ENCODE data around the gene OXGR1.

OXGR1 gene

DNA sequence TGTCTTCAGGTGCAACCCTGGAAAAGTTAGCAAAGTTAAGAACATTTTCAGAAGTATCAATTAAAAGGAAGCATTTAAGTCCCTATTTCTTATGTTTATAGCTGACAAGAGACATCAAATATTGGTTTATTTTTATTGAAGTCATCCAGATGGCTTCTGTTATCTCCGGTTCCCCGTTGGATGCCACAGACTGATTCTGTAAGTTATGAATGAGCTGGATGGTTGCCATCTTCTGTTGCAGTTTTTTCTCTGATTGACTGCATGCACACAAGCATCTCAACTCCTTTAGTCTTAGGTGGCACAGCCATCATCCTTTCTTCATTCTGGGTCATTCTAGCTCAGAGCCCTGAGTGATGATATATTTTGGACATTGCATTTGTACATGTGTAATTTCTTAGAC is 10.6 kb upstream of the OXGR1 start:
- H3K4me3 ChIP-seq (ENCODE audit: low read depth, low read length, poor library complexity, severe bottlenecking) = no peak overlapping the region
- H3K27me3 ChIP-seq (ENCODE audit: insufficient read depth, low read length) = no peaks in the 10 kb centered on the region
- no peaks in the 10 kb centered on the region for H3K9me2 ChIP-seq (ENCODE audit: low read depth, low read length)
- TF ChIP-seq EZH2 (IDR thresholded peaks at IDR 0.05; ENCODE audit: borderline replicate concordance, low read length) = no peak
- TF ChIP-seq, protein P1, sequence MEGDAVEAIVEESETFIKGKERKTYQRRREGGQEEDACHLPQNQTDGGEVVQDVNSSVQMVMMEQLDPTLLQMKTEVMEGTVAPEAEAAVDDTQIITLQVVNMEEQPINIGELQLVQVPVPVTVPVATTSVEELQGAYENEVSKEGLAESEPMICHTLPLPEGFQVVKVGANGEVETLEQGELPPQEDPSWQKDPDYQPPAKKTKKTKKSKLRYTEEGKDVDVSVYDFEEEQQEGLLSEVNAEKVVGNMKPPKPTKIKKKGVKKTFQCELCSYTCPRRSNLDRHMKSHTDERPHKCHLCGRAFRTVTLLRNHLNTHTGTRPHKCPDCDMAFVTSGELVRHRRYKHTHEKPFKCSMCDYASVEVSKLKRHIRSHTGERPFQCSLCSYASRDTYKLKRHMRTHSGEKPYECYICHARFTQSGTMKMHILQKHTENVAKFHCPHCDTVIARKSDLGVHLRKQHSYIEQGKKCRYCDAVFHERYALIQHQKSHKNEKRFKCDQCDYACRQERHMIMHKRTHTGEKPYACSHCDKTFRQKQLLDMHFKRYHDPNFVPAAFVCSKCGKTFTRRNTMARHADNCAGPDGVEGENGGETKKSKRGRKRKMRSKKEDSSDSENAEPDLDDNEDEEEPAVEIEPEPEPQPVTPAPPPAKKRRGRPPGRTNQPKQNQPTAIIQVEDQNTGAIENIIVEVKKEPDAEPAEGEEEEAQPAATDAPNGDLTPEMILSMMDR (IDR thresholded peaks at IDR 0.05; ENCODE audit: low read length) = no peak
- no peak overlapping the region for H2AFZ ChIP-seq (ENCODE audit: low read length)
- H4K20me1 ChIP-seq (ENCODE audit: insufficient read depth, low read length) = no peaks in the 10 kb centered on the region
- H3K27ac ChIP-seq (ENCODE audit: low read depth, low read length, poor library complexity, severe bottlenecking) = no peak overlapping the region
- H3F3A ChIP-seq (ENCODE audit: insufficient read depth, low read length) = no peaks in the 10 kb centered on the region
- no peaks in the 10 kb centered on the region for H3K4me1 ChIP-seq (ENCODE audit: insufficient read depth, low read length, severe bottlenecking)
- H3K9ac ChIP-seq (ENCODE audit: low read length) = no peak overlapping the region
- H3K79me2 ChIP-seq (ENCODE audit: insufficient read depth, low read length) = no peaks in the 10 kb centered on the region
- H3K9me3 ChIP-seq (ENCODE audit: low read length) = no peaks in the 10 kb centered on the region
- H3K4me2 ChIP-seq (ENCODE audit: low read length) = no peak overlapping the region
- no peaks in the 10 kb centered on the region for H3K36me3 ChIP-seq (ENCODE audit: insufficient read depth, low read length)

DNA sequence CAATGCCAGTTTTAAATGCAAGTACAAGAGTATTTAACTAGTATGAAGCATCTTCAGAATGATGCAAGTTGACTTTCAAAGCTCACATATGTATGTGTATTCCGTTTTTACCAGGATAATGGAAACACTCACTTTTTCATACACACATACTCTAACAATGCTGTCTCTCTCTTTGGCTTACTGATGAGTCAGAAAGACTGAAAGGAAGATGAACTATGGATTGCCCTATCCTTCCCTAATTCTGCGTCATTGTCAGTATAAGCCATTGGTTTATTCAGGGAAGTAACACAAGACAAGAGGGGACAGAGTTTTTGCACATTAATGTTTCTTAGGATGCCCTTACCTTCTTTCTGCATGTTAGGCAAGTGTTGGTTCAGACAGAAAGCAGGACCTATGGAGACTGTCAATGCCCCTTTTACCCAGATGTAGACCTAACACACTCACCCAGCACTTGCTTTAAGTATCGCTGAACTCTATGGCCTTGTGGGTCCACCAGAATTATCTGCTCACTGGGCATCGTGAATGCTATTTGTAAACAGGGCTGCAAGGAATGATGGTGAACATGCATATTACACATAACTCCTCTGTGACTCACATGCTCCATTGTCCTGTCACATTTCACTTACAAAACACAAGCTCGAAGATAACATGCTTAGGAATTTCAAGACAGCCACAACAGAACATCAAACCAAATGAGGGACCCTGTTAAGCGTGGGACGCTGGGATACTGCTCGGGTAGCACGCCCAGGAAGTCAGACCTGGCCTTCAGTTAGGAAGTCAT is 10.0 kb upstream of the OXGR1 start:
- Histone ChIP-seq H3K27me3 (ENCODE audit: insufficient read depth, low read length) (no peaks in the 10 kb centered on the region), H2AFZ (ENCODE audit: low read length) (no peak overlapping the region), H3K79me2 (ENCODE audit: insufficient read depth, low read length) (no peaks in the 10 kb centered on the region), H3K9me2 (ENCODE audit: low read depth, low read length) (no peaks in the 10 kb centered on the region), H3K9ac (ENCODE audit: low read length) (no peak overlapping the region), H4K20me1 (ENCODE audit: insufficient read depth, low read length) (no peaks in the 10 kb centered on the region), H3K4me3 (ENCODE audit: low read depth, low read length, poor library complexity, severe bottlenecking) (no peak overlapping the region), H3K36me3 (ENCODE audit: insufficient read depth, low read length) (no peaks in the 10 kb centered on the region), H3K27ac (ENCODE audit: low read depth, low read length, poor library complexity, severe bottlenecking) (no peak overlapping the region), H3K9me3 (ENCODE audit: low read length) (no peaks in the 10 kb centered on the region), H3F3A (ENCODE audit: insufficient read depth, low read length) (no peaks in the 10 kb centered on the region), H3K4me2 (ENCODE audit: low read length) (no peak overlapping the region), H3K4me1 (ENCODE audit: insufficient read depth, low read length, severe bottlenecking) (no peaks in the 10 kb centered on the region)
- TF ChIP-seq, protein P1 (IDR thresholded peaks at IDR 0.05; ENCODE audit: low read length) = no peak
- no peak for TF ChIP-seq EZH2 (IDR thresholded peaks at IDR 0.05; ENCODE audit: borderline replicate concordance, low read length)

DNA sequence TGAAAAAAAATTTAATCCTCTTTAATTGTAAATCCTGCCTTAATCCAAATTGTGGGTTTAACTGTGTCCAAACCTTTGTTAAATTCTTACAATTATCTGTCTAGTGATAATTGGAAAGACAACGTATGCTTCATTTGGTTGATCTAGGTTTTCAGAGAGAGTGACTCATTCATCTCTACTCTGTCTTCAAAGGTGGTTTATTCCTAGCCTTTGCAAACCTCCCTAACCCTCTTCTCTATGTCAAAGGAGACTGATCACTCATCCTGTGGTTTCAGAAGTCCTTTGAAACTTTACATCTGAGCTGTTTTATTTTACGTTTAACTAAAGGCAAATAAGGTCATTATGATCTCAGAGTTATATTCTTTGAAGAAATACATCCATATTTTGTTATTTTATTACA is 8.8 kb upstream of the OXGR1 start:
- H2AFZ ChIP-seq (ENCODE audit: low read length) = no peak overlapping the region
- H4K20me1 ChIP-seq (ENCODE audit: insufficient read depth, low read length) = no peaks in the 10 kb centered on the region
- no peak overlapping the region for H3K27ac ChIP-seq (ENCODE audit: low read depth, low read length, poor library complexity, severe bottlenecking)
- no peak overlapping the region for H3K4me2 ChIP-seq (ENCODE audit: low read length)
- TF ChIP-seq, protein P1 (IDR thresholded peaks at IDR 0.05; ENCODE audit: low read length) = no peak
- no peak for TF ChIP-seq EZH2 (IDR thresholded peaks at IDR 0.05; ENCODE audit: borderline replicate concordance, low read length)
- H3K27me3 ChIP-seq (ENCODE audit: insufficient read depth, low read length) = no peaks in the 10 kb centered on the region
- H3K79me2 ChIP-seq (ENCODE audit: insufficient read depth, low read length) = no peaks in the 10 kb centered on the region
- no peaks in the 10 kb centered on the region for H3K36me3 ChIP-seq (ENCODE audit: insufficient read depth, low read length)
- no peak overlapping the region for H3K4me3 ChIP-seq (ENCODE audit: low read depth, low read length, poor library complexity, severe bottlenecking)
- H3K9ac ChIP-seq (ENCODE audit: low read length) = no peak overlapping the region
- H3K9me3 ChIP-seq (ENCODE audit: low read length) = no peaks in the 10 kb centered on the region
- H3F3A ChIP-seq (ENCODE audit: insufficient read depth, low read length) = no peaks in the 10 kb centered on the region
- H3K4me1 ChIP-seq (ENCODE audit: insufficient read depth, low read length, severe bottlenecking) = no peaks in the 10 kb centered on the region
- no peaks in the 10 kb centered on the region for H3K9me2 ChIP-seq (ENCODE audit: low read depth, low read length)
